Neural cell (in vitro differentiated cells): ENCODE results near the gene OLIG1. TPM values are rescaled to one million over a fixed set of nuclear protein-coding genes. Genes with fewer than 3 reads are reported as not detected.

ENCODE experiments used
- H2AFZ ChIP-seq: fragments of 200-600, 300-800 bp; sonication (generic), shearing (Covaris generic); 2 replicates; pipeline ENCODE4 v1.6.0; 2014; ENCODE audit warnings: low read depth, mild to moderate bottlenecking, antibody characterized with exemption, low read length, moderate library complexity
- H3F3A ChIP-seq: fragments of 200-600 bp; shearing (Covaris generic); 2 replicates; pipeline ENCODE4 v1.6.1; 2016; ENCODE audit warnings: mild to moderate bottlenecking, moderate library complexity, mixed read lengths, antibody characterized with exemption, low read length; ENCODE audit not compliant: insufficient read depth, poor library complexity, severe bottlenecking
- H3K27ac ChIP-seq: fragments of 200-600, 300-800 bp; sonication (generic), shearing (Covaris generic); 2 replicates; pipeline ENCODE4 v1.5.1; 2014; ENCODE audit warnings: mild to moderate bottlenecking, low read length, moderate library complexity
- H3K27me3 ChIP-seq: fragments of 300-800, 200-600 bp; sonication (generic), shearing (Covaris generic); 2 replicates; pipeline ENCODE4 v1.6.0; 2014; ENCODE audit warnings: mild to moderate bottlenecking, low read depth, low read length, moderate library complexity; ENCODE audit not compliant: insufficient read depth
- H3K36me3 ChIP-seq: fragments of 300-800, 200-600 bp; sonication (generic), shearing (Covaris generic); 2 replicates; pipeline ENCODE4 v1.5.1; 2014; ENCODE audit warnings: mild to moderate bottlenecking, antibody characterized with exemption, low read length, moderate library complexity; ENCODE audit not compliant: insufficient read depth
- H3K4me2 ChIP-seq: fragments of 300-800, 200-600 bp; sonication (generic), shearing (Covaris generic); 2 replicates; pipeline ENCODE4 v1.6.0; 2014; ENCODE audit warnings: mild to moderate bottlenecking, low read length
- H3K4me3 ChIP-seq: fragments of 300-800, 200-600 bp; sonication (generic), shearing (Covaris generic); 2 replicates; pipeline ENCODE4 v1.5.1; 2014; ENCODE audit warnings: mild to moderate bottlenecking, low read length, moderate library complexity
- H3K79me2 ChIP-seq: fragments of 200-600 bp; shearing (Covaris generic); replicated peaks from 2 replicates; pipeline ENCODE4 v1.6.0; 2014; ENCODE audit warnings: mild to moderate bottlenecking, low read length, moderate library complexity; ENCODE audit not compliant: insufficient read depth
- H3K9ac ChIP-seq: fragments of 300-800, 200-600 bp; sonication (generic), shearing (Covaris generic); 2 replicates; pipeline ENCODE4 v1.6.1; 2016; ENCODE audit warnings: mild to moderate bottlenecking, low read length, mixed read lengths
- H3K9me2 ChIP-seq: fragments of 200-600 bp; shearing (Covaris generic); 2 replicates; pipeline ENCODE4 v1.6.1; 2016; ENCODE audit warnings: mild to moderate bottlenecking, low read length, mixed read lengths; ENCODE audit not compliant: insufficient read depth
- H3K9me3 ChIP-seq: fragments of 200-600, 300-800 bp; sonication (generic), shearing (Covaris generic); 2 replicates; pipeline ENCODE4 v1.6.1; 2016; ENCODE audit warnings: mild to moderate bottlenecking, mixed run types, low read length, moderate library complexity, mixed read lengths
- H4K20me1 ChIP-seq: fragments of 200-600 bp; shearing (Covaris generic); 2 replicates; pipeline ENCODE4 v1.6.1; 2016; ENCODE audit warnings: mild to moderate bottlenecking, mixed run types; ENCODE audit not compliant: insufficient read depth
- CTCF ChIP-seq: fragments of 450-650 bp; IDR thresholded peaks from 2 replicates; pipeline ENCODE4 v1.5.1; 2014; ENCODE audit warnings: antibody characterized with exemption, mild to moderate bottlenecking, moderate library complexity; ENCODE audit not compliant: poor library complexity, severe bottlenecking
- EP300 ChIP-seq: fragments of 450-650 bp; conservative IDR thresholded peaks from 2 replicates; pipeline ENCODE4 v1.6.1; 2014; ENCODE audit warnings: antibody characterized with exemption, mild to moderate bottlenecking, moderate library complexity; ENCODE audit not compliant: poor library complexity, severe bottlenecking
- EZH2 ChIP-seq: fragments of 200-600, 300-800 bp; shearing (Covaris generic), sonication (generic); IDR thresholded peaks from 2 replicates; pipeline ENCODE4 v1.6.1; 2014; ENCODE audit warnings: antibody characterized with exemption, low read length, borderline replicate concordance, mild to moderate bottlenecking; ENCODE audit not compliant: insufficient read depth, poor library complexity, severe bottlenecking
- MXI1 ChIP-seq: fragments of 450-650 bp; conservative IDR thresholded peaks from 2 replicates; pipeline ENCODE4 v1.6.1; 2014; ENCODE audit warnings: antibody characterized with exemption, mild to moderate bottlenecking; ENCODE audit not compliant: poor library complexity, severe bottlenecking
- POLR2AphosphoS5 ChIP-seq: IDR thresholded peaks from 2 replicates; pipeline ENCODE4 v1.6.1; 2012
- RAD21 ChIP-seq: fragments of 450-650 bp; conservative IDR thresholded peaks from 2 replicates; pipeline ENCODE4 v1.6.1; 2014; ENCODE audit warnings: antibody characterized with exemption, mild to moderate bottlenecking, moderate library complexity
- REST ChIP-seq: IDR thresholded peaks from 2 replicates; pipeline ENCODE4 v1.6.1; 2012; ENCODE audit warnings: borderline replicate concordance
- SMC3 ChIP-seq: fragments of 450-650 bp; conservative IDR thresholded peaks from 2 replicates; pipeline ENCODE4 v1.6.1; 2014; ENCODE audit warnings: antibody characterized with exemption, mild to moderate bottlenecking, moderate library complexity; ENCODE audit not compliant: poor library complexity
- TAF1 ChIP-seq: IDR thresholded peaks from 2 replicates; pipeline ENCODE4 v1.6.1; 2012; ENCODE audit warnings: low read depth
- polyA plus RNA-seq: library from polyadenylated mRNA; depleted of rRNA; stranded (reverse); fragments of >200 nt; gene quantifications from 2 replicates; pipeline ENCODE4 v1.2.3, GENCODE V29; 2014

The OLIG1 gene
- polyA plus RNA-seq, 1 donor from 2014 or later: 1.4 TPM

- no peaks in the 10 kb centered on the region for H3K9me3 ChIP-seq
- H3K9ac ChIP-seq: no peak overlapping the region
- H3K27ac ChIP-seq: no peak overlapping the region
- H3K9me2 ChIP-seq: no peaks in the 10 kb centered on the region
- H3K4me3 ChIP-seq: no peak overlapping the region
- no peaks in the 10 kb centered on the region for H3K79me2 ChIP-seq
- TF ChIP-seq POLR2AphosphoS5 (no peak), TAF1 (no peak), SMC3 (no peak), EZH2 (no peak), REST (no peak), EP300 (no peak), CTCF (no peak), MXI1 (no peak), RAD21 (no peak)
- no peaks in the 10 kb centered on the region for H4K20me1 ChIP-seq
- no peak overlapping the region for H3K4me2 ChIP-seq
- no peaks in the 10 kb centered on the region for H3F3A ChIP-seq
- no peak overlapping the region for H2AFZ ChIP-seq
- peaks cover 87% of the 10 kb centered on the region for H3K27me3 ChIP-seq
- H3K36me3 ChIP-seq: no peaks in the 10 kb centered on the region
Observed at GRCh38 chr21:33116676-33117075, 46.7 kb downstream of the OLIG1 start.

DNA sequence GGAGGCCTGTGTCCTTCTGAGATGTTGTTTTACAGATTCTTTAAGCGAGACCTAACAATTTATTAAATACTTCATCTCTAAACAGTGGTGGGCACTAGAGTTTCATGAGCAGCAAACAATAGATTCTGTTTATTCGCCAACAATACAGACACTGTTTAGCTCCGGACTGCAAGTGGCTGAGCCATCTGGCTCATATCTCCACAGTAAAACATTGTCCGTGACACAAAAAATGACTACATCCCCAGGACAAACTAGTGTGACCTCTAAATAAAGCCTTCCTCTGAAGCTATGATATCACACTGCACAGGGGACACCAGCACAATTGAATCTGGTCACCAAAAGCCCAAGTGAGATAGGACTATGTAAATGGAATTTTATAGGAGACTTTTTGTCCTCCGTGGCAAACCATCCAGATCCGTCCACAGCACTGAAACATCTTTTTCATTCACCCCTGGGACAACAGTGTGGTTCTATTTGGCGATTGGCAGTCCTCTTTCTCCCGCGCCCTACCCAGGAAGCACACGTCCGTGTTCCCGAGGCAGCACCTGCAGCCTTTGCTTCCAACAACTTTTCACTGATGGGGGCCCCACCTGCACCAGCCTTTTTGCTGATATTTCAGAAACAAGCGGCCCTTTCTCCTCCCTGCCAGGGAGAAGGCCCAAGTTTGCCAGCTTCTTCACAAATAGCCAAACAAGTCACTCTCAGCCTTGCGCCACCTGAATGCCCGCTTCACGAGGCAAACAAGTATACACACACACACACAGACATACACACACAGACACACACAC, 47.4 kb downstream of the OLIG1 start:
- no peak for TF ChIP-seq EZH2
- TF ChIP-seq TAF1: no peak
- TF ChIP-seq CTCF: no peak
- TF ChIP-seq EP300: no peak
- Histone ChIP-seq H3F3A (no peaks in the 10 kb centered on the region), H3K27me3 (peaks cover 84% of the 10 kb centered on the region), H3K9ac (no peak overlapping the region), H2AFZ (no peak overlapping the region), H3K4me2 (no peak overlapping the region), H4K20me1 (no peaks in the 10 kb centered on the region), H3K79me2 (no peaks in the 10 kb centered on the region), H3K9me2 (no peaks in the 10 kb centered on the region), H3K4me3 (no peak overlapping the region), H3K27ac (no peak overlapping the region), H3K36me3 (no peaks in the 10 kb centered on the region), H3K9me3 (no peaks in the 10 kb centered on the region)

Other genes with a start within 250 kb of the OLIG1 start
- gene OLIG2, start 44.2 kb upstream of the OLIG1 start, polyA plus RNA-seq: 0.84 and 0.90 TPM in 2 replicates
- gene IFNAR2, start 159.8 kb downstream of the OLIG1 start, polyA plus RNA-seq: 3.2 and 10.3 TPM in 2 replicates
- 0.38 and 6.0 TPM in 2 replicates for gene IL10RB, start 196.2 kb downstream of the OLIG1 start, polyA plus RNA-seq